PC-3 (cell line): ENCODE results near the gene OXCT1. TPM values are rescaled to one million over a fixed set of nuclear protein-coding genes. Genes with fewer than 3 reads are reported as not detected.

Experiments
- ATAC-seq: fragments of 200-7000 bp; cut with Tn5 transposase; 2 replicates; pipeline ENCODE4 v1.9.1; 2020; ENCODE audit warnings: mild to moderate bottlenecking, moderate library complexity
- BruUV-seq: library from RNA; stranded (reverse); fragments of 400-500 nt; replicated peaks from 2 replicates; lab custom pipeline; 2021; lab: Mats Ljungman, UMichigan
- CTCF ChIA-PET: fragments of 300-600 bp; sonication (Branson Sonifier 250); formaldehyde crosslinking; loops from one replicate; lab custom pipeline; 2022; ENCODE audit warnings: antibody characterized with exemption; lab: Charles Lee
- POLR2A ChIA-PET: fragments of 300-600 bp; sonication (Branson Sonifier 250); formaldehyde crosslinking; loops from one replicate; lab custom pipeline; 2022; ENCODE audit warnings: antibody characterized with exemption; ENCODE audit not compliant: unreplicated experiment; lab: Charles Lee
- DNase-seq: peaks from one replicate; pipeline ENCODE4 v3.0.0-alpha.2; 2015
- H2AFZ ChIP-seq: fragments of 300-600 bp; sonication (generic); 2 replicates; pipeline ENCODE4 v1.6.0; 2016; ENCODE audit warnings: antibody characterized with exemption, low read length
- H3F3A ChIP-seq: fragments of 300-600 bp; sonication (generic); one replicate; pipeline ENCODE4 v1.6.0; 2017; ENCODE audit warnings: antibody characterized with exemption, low read length, control low read depth, mild to moderate bottlenecking; ENCODE audit not compliant: unreplicated experiment
- H3K27ac ChIP-seq: fragments of 300-600 bp; sonication (generic); 2 replicates; pipeline ENCODE4 v1.5.1; 2016; ENCODE audit warnings: mild to moderate bottlenecking, low read length
- H3K27me3 ChIP-seq: fragments of 300-600 bp; sonication (generic); 2 replicates; pipeline ENCODE4 v1.6.1; 2016; ENCODE audit warnings: low read length, mixed read lengths
- H3K36me3 ChIP-seq: fragments of 300-600 bp; sonication (generic); 2 replicates; pipeline ENCODE4 v1.6.1; 2016; ENCODE audit warnings: low read depth, mixed run types, low read length, mixed read lengths
- H3K4me1 ChIP-seq: fragments of 300-600 bp; sonication (generic); 2 replicates; pipeline ENCODE4 v1.5.1; 2016; ENCODE audit warnings: low read length; ENCODE audit not compliant: insufficient read depth
- H3K4me2 ChIP-seq: fragments of 300-600 bp; sonication (generic); 2 replicates; pipeline ENCODE4 v1.6.0; 2016; ENCODE audit warnings: low read length
- H3K4me3 ChIP-seq: fragments of 300-600 bp; sonication (generic); 2 replicates; pipeline ENCODE4 v1.5.1; 2016; ENCODE audit warnings: mild to moderate bottlenecking, low read length, mixed read lengths
- H3K79me2 ChIP-seq: fragments of 300-600 bp; sonication (generic); 2 replicates; pipeline ENCODE4 v1.6.1; 2017; ENCODE audit warnings: low read length, mixed read lengths
- H3K9ac ChIP-seq: fragments of 300-600 bp; sonication (generic); 2 replicates; pipeline ENCODE4 v1.6.0; 2016; ENCODE audit warnings: mild to moderate bottlenecking, low read length
- H3K9me2 ChIP-seq: fragments of 300-600 bp; sonication (generic); replicated peaks from 2 replicates; pipeline ENCODE4 v1.6.1; 2016; ENCODE audit warnings: mixed run types, low read length, mixed read lengths
- H3K9me3 ChIP-seq: fragments of 300-600 bp; sonication (generic); 2 replicates; pipeline ENCODE4 v1.6.1; 2016; ENCODE audit warnings: low read length, mixed read lengths
- H4K20me1 ChIP-seq: fragments of 300-600 bp; sonication (generic); 2 replicates; pipeline ENCODE4 v1.6.1; 2016; ENCODE audit warnings: low read length, mixed read lengths
- CTCF ChIP-seq: fragments of 300-600 bp; sonication (generic); conservative IDR thresholded peaks from 2 replicates; pipeline ENCODE4 v1.5.1; 2017; ENCODE audit warnings: antibody characterized with exemption, low read depth, mild to moderate bottlenecking, low read length
- EZH2 ChIP-seq: fragments of 300-600 bp; sonication (generic); IDR thresholded peaks from one replicate; pipeline ENCODE4 v1.6.1; 2017; ENCODE audit warnings: antibody characterized with exemption, mild to moderate bottlenecking, low read length; ENCODE audit not compliant: unreplicated experiment
- EZH2phosphoT487 ChIP-seq: fragments of 300-600 bp; sonication (generic); IDR thresholded peaks from 2 replicates; pipeline ENCODE4 v1.6.1; 2018; ENCODE audit warnings: mild to moderate bottlenecking, antibody characterized with exemption, low read length, borderline replicate concordance
- intact Hi-C: fragments of 100-400 bp; cut with micrococcal nuclease; formaldehyde crosslinking; loops from 2 replicates; pipeline ENCODE4 v1.9.0; 2023
- total RNA-seq: library from RNA; depleted of rRNA; stranded (reverse); fragments of >200 nt; gene quantifications from 2 replicates; pipeline ENCODE4 v1.2.3, GENCODE V29; 2014

OXCT1 gene
- total RNA-seq, 1 experiment from 2014 or later, result 25.5 TPM

GRCh38 chr5:41832430-41832829 lies 37.8 kb downstream of the OXCT1 start:
- no peaks in the 10 kb centered on the region for H4K20me1 ChIP-seq
- no peak overlapping the region for H3K27ac ChIP-seq
- ATAC-seq (no peak), DNase-seq (no peak)
- no peaks in the 10 kb centered on the region for H3F3A ChIP-seq
- intact Hi-C loops, result no loop called here
- no peak overlapping the region for H2AFZ ChIP-seq
- peaks cover 19% of the 10 kb centered on the region for H3K36me3 ChIP-seq
- no TSS peak for BruUV-seq
- CTCF ChIA-PET, result no interaction called here
- H3K9me3 ChIP-seq, result no peaks in the 10 kb centered on the region
- POLR2A ChIA-PET, result no interaction called here
- peaks cover 15% of the 10 kb centered on the region for H3K4me1 ChIP-seq
- no peak for TF ChIP-seq CTCF
- no peak for TF ChIP-seq EZH2
- TF ChIP-seq EZH2phosphoT487, result no peak
- H3K4me2 ChIP-seq, result no peak overlapping the region
- H3K9me2 ChIP-seq, result no peaks in the 10 kb centered on the region
- H3K9ac ChIP-seq, result no peak overlapping the region
- H3K27me3 ChIP-seq, result no peaks in the 10 kb centered on the region
- no peaks in the 10 kb centered on the region for H3K79me2 ChIP-seq
- H3K4me3 ChIP-seq, result no peak overlapping the region

- no peaks in the 10 kb centered on the region for H3K27me3 ChIP-seq
- H3K4me1 ChIP-seq, result peaks cover 12% of the 10 kb centered on the region
- H3K4me3 ChIP-seq, result no peak overlapping the region
- H3K9ac ChIP-seq, result no peak overlapping the region
- no peak overlapping the region for H3K27ac ChIP-seq
- no peak for TF ChIP-seq EZH2phosphoT487
- TF ChIP-seq EZH2, result no peak
- TF ChIP-seq CTCF, result no peak
- H3K79me2 ChIP-seq, result no peaks in the 10 kb centered on the region
- POLR2A ChIA-PET, result no interaction called here
- no peaks in the 10 kb centered on the region for H4K20me1 ChIP-seq
- no TSS peak for BruUV-seq
- no peak for ATAC-seq
- no peaks in the 10 kb centered on the region for H3F3A ChIP-seq
- peaks cover 19% of the 10 kb centered on the region for H3K36me3 ChIP-seq
- no peak overlapping the region for H3K4me2 ChIP-seq
- H3K9me2 ChIP-seq, result no peaks in the 10 kb centered on the region
- no peak for DNase-seq
- intact Hi-C loops, result no loop called here
- CTCF ChIA-PET, result no interaction called here
- no peaks in the 10 kb centered on the region for H3K9me3 ChIP-seq
- no peak overlapping the region for H2AFZ ChIP-seq
Observed at GRCh38 chr5:41831155-41831554, 39.1 kb downstream of the OXCT1 start.

- H3K36me3 ChIP-seq, result peaks cover 11% of the 10 kb centered on the region
- H3K4me3 ChIP-seq, result no peak overlapping the region
- BruUV-seq, result no TSS peak
- no peak overlapping the region for H3K4me2 ChIP-seq
- no peak overlapping the region for H3K27ac ChIP-seq
- H3F3A ChIP-seq, result no peaks in the 10 kb centered on the region
- H3K9me3 ChIP-seq, result no peaks in the 10 kb centered on the region
- no peaks in the 10 kb centered on the region for H3K79me2 ChIP-seq
- no peak for ATAC-seq
- no peaks in the 10 kb centered on the region for H3K27me3 ChIP-seq
- ChIA-PET CTCF (no interaction called here), POLR2A (no interaction called here)
- H3K4me1 ChIP-seq, result no peaks in the 10 kb centered on the region
- no peaks in the 10 kb centered on the region for H4K20me1 ChIP-seq
- intact Hi-C loops, result no loop called here
- no peak overlapping the region for H2AFZ ChIP-seq
- TF ChIP-seq CTCF, result no peak
- no peak for TF ChIP-seq EZH2phosphoT487
- no peak for TF ChIP-seq EZH2
- no peaks in the 10 kb centered on the region for H3K9me2 ChIP-seq
- no peak for DNase-seq
- H3K9ac ChIP-seq, result no peak overlapping the region
Observed at GRCh38 chr5:41827792-41828191, 42.4 kb downstream of the OXCT1 start.
